ENCODE data around the gene GPX3. TPM values are rescaled to one million over a fixed set of nuclear protein-coding genes. Genes with fewer than 3 reads are reported as not detected.

GPX3 gene
- polyA plus RNA-seq, 1 of the 3 experiments (the other 2 are of a cell fraction): 3.2 TPM

DNA sequence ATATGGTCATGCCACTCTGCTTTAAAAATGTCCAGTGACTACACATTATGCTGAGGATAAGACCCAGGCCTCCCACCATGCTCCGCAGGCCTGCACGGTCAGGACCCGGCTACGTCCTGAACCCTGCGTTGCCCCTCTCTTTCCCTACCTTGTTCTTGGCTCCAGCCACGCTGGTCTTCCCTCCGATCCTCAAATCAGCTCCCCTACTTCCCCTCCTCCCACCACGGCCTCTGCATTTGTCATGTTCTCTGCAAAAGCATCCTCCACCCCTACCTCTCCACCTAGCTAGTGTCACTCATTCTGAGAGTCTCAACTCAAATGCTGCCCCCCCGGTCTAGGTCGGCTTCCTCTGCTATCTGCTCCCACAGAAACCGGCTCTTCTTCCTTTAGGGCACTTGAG lies 11.2 kb downstream of the GPX3 start:
- no peak overlapping the region for H3K4me3 ChIP-seq (ENCODE audit: low read depth in 2 of 2, low read length in 1 of 2)
- no peaks in the 10 kb centered on the region for H4K20me1 ChIP-seq (ENCODE audit: insufficient read depth)
- H3K9me2 ChIP-seq: no peaks in the 10 kb centered on the region
- H3K79me2 ChIP-seq (ENCODE audit: insufficient read depth): no peaks in the 10 kb centered on the region
- H3F3A ChIP-seq (replicated peaks; ENCODE audit: insufficient read depth): no peaks in the 10 kb centered on the region
- no peaks in the 10 kb centered on the region for H3K9me3 ChIP-seq
- POLR2A ChIA-PET: no interaction called here
- no peak overlapping the region for H3K27ac ChIP-seq (ENCODE audit: low read depth in 2 of 2, low read length in 1 of 2)
- H3K36me3 ChIP-seq (replicated peaks in 1 of 2; ENCODE audit: control insufficient read depth in 1 of 2, insufficient read depth in 2 of 2, low read length in 1 of 2): peaks cover 23 to 68% of the 10 kb centered on the region in 2 experiments
- H3K27me3 ChIP-seq (ENCODE audit: insufficient read depth): no peaks in the 10 kb centered on the region
- H2AFZ ChIP-seq (ENCODE audit: low read depth): no peak overlapping the region
- CTCF ChIA-PET: interaction anchor here (1.6 to 3.1 kb wide), 3 partner anchors 17 to 84 kb away, joined by 3 to 20 read pairs (median 7); no protein-coding TSS in a partner anchor
- no peak overlapping the region for H3K9ac ChIP-seq
- TF ChIP-seq, protein P1, sequence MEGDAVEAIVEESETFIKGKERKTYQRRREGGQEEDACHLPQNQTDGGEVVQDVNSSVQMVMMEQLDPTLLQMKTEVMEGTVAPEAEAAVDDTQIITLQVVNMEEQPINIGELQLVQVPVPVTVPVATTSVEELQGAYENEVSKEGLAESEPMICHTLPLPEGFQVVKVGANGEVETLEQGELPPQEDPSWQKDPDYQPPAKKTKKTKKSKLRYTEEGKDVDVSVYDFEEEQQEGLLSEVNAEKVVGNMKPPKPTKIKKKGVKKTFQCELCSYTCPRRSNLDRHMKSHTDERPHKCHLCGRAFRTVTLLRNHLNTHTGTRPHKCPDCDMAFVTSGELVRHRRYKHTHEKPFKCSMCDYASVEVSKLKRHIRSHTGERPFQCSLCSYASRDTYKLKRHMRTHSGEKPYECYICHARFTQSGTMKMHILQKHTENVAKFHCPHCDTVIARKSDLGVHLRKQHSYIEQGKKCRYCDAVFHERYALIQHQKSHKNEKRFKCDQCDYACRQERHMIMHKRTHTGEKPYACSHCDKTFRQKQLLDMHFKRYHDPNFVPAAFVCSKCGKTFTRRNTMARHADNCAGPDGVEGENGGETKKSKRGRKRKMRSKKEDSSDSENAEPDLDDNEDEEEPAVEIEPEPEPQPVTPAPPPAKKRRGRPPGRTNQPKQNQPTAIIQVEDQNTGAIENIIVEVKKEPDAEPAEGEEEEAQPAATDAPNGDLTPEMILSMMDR (IDR thresholded peaks at IDR 0.05): no peak
- TF ChIP-seq CHD2 (IDR thresholded peaks at IDR 0.05; ENCODE audit: low read length, partially characterized antibody) (no peak), GATA2 (CRISPR knock-in tag; IDR thresholded peaks at IDR 0.05) (no peak), SMC3 (IDR thresholded peaks at IDR 0.05; ENCODE audit: low read depth, low read length) (no peak), SIN3A (IDR thresholded peaks at IDR 0.05; ENCODE audit: borderline replicate concordance, low read depth, low read length) (no peak), TCF12 (IDR thresholded peaks at IDR 0.05) (no peak), FOXM1 (IDR thresholded peaks at IDR 0.05; ENCODE audit: low read depth) (no peak), TAF1 (IDR thresholded peaks at IDR 0.05; ENCODE audit: borderline replicate concordance, low read depth, low read length) (no peak), ELF1 (IDR thresholded peaks at IDR 0.05) (no peak), NFIC (IDR thresholded peaks at IDR 0.05; ENCODE audit: borderline replicate concordance) (no peak), RAD21 (IDR thresholded peaks at IDR 0.05; ENCODE audit: low read length) (no peak), GABPA (IDR thresholded peaks at IDR 0.05; ENCODE audit: low read depth) (no peak), RCOR1 (IDR thresholded peaks at IDR 0.05; ENCODE audit: low read length) (no peak)
- TF ChIP-seq, protein P2, sequence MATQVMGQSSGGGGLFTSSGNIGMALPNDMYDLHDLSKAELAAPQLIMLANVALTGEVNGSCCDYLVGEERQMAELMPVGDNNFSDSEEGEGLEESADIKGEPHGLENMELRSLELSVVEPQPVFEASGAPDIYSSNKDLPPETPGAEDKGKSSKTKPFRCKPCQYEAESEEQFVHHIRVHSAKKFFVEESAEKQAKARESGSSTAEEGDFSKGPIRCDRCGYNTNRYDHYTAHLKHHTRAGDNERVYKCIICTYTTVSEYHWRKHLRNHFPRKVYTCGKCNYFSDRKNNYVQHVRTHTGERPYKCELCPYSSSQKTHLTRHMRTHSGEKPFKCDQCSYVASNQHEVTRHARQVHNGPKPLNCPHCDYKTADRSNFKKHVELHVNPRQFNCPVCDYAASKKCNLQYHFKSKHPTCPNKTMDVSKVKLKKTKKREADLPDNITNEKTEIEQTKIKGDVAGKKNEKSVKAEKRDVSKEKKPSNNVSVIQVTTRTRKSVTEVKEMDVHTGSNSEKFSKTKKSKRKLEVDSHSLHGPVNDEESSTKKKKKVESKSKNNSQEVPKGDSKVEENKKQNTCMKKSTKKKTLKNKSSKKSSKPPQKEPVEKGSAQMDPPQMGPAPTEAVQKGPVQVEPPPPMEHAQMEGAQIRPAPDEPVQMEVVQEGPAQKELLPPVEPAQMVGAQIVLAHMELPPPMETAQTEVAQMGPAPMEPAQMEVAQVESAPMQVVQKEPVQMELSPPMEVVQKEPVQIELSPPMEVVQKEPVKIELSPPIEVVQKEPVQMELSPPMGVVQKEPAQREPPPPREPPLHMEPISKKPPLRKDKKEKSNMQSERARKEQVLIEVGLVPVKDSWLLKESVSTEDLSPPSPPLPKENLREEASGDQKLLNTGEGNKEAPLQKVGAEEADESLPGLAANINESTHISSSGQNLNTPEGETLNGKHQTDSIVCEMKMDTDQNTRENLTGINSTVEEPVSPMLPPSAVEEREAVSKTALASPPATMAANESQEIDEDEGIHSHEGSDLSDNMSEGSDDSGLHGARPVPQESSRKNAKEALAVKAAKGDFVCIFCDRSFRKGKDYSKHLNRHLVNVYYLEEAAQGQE (IDR thresholded peaks at IDR 0.05; ENCODE audit: low read depth, low read length): no peak
- TF ChIP-seq, protein P3, sequence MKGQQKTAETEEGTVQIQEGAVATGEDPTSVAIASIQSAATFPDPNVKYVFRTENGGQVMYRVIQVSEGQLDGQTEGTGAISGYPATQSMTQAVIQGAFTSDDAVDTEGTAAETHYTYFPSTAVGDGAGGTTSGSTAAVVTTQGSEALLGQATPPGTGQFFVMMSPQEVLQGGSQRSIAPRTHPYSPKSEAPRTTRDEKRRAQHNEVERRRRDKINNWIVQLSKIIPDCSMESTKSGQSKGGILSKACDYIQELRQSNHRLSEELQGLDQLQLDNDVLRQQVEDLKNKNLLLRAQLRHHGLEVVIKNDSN (IDR thresholded peaks at IDR 0.05; ENCODE audit: borderline replicate concordance, low read depth): no peak
- TF ChIP-seq, protein P4, sequence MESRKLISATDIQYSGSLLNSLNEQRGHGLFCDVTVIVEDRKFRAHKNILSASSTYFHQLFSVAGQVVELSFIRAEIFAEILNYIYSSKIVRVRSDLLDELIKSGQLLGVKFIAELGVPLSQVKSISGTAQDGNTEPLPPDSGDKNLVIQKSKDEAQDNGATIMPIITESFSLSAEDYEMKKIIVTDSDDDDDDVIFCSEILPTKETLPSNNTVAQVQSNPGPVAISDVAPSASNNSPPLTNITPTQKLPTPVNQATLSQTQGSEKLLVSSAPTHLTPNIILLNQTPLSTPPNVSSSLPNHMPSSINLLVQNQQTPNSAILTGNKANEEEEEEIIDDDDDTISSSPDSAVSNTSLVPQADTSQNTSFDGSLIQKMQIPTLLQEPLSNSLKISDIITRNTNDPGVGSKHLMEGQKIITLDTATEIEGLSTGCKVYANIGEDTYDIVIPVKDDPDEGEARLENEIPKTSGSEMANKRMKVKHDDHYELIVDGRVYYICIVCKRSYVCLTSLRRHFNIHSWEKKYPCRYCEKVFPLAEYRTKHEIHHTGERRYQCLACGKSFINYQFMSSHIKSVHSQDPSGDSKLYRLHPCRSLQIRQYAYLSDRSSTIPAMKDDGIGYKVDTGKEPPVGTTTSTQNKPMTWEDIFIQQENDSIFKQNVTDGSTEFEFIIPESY (IDR thresholded peaks at IDR 0.05; ENCODE audit: borderline replicate concordance, low read depth): no peak
- no peaks in the 10 kb centered on the region for H3K4me1 ChIP-seq (ENCODE audit: control insufficient read depth in 1 of 2, insufficient read depth in 2 of 2, low read depth in 1 of 2, low read length in 1 of 2)
- H3K4me2 ChIP-seq: no peak overlapping the region
- no peak for DNase-seq
- 92% methylated on average over 11 of the region's 11 CpGs for WGBS (ENCODE audit: low lambda C conversion rate)
